Neural crest cell (in vitro differentiated cells): ENCODE results near the gene MOBP. TPM values are rescaled to one million over a fixed set of nuclear protein-coding genes. Genes with fewer than 3 reads are reported as not detected.

ENCODE experiments used
- DNase-seq: peaks from one replicate; pipeline ENCODE4 v3.0.0; 2021; ENCODE audit warnings: low read depth, mixed read lengths, low spot score
- H3K27ac Mint-ChIP-seq: one replicate; pipeline ENCODE4 v1.8.0; 2021; ENCODE audit warnings: mild to moderate bottlenecking, mixed read lengths; ENCODE audit not compliant: unreplicated experiment
- H3K27me3 Mint-ChIP-seq: 2 replicates; pipeline ENCODE4 v1.8.0; 2021; ENCODE audit warnings: low read depth, mild to moderate bottlenecking, mixed read lengths
- H3K36me3 Mint-ChIP-seq: 2 replicates; pipeline ENCODE4 v1.8.0; 2021; ENCODE audit warnings: low read depth, mild to moderate bottlenecking, mixed read lengths
- H3K4me1 Mint-ChIP-seq: 2 replicates; pipeline ENCODE4 v1.8.0; 2021; ENCODE audit warnings: mixed read lengths
- H3K4me3 Mint-ChIP-seq: one replicate; pipeline ENCODE4 v1.8.0; 2021; ENCODE audit warnings: mild to moderate bottlenecking, mixed read lengths
- H3K9me3 Mint-ChIP-seq: 2 replicates; pipeline ENCODE4 v1.8.0; 2021; ENCODE audit warnings: mixed read lengths
- CTCF ChIP-seq: fragments of 200-600 bp; sonication (generic); conservative IDR thresholded peaks from 2 replicates; pipeline ENCODE4 v1.5.0; 2021; ENCODE audit warnings: antibody characterized with exemption, mild to moderate bottlenecking
- total RNA-seq: library from RNA; stranded (reverse); gene quantifications from 2 replicates; pipeline ENCODE4 v1.2.1, GENCODE V29; 2021

Gene MOBP
- total RNA-seq, 1 donor from 2014 or later: not detected

GRCh38 chr3:39550354-39551051 lies 83.0 kb downstream of the MOBP start:
- no peak for DNase-seq
- Mint-ChIP-seq H3K27ac (no peak overlapping the region), H3K27me3 (peaks cover 13% of the 10 kb centered on the region), H3K36me3 (peaks cover 6% of the 10 kb centered on the region), H3K4me1 (no peaks in the 10 kb centered on the region), H3K4me3 (no peak overlapping the region), H3K9me3 (peaks cover 28% of the 10 kb centered on the region)
- no peak for TF ChIP-seq CTCF

Other genes starting within 250 kb of the MOBP start
- 0.26 TPM in 1 of 2 replicates, not detected in the other for gene CX3CR1, start 187.6 kb upstream of the MOBP start, total RNA-seq
- not detected in 2 replicates for gene CCR8, start 138.0 kb upstream of the MOBP start, total RNA-seq
- 26.6 and 28.4 TPM in 2 replicates for gene SLC25A38, start 84.3 kb upstream of the MOBP start, total RNA-seq
- 1,595 and 1,633 TPM in 2 replicates for gene RPSA, start 61.0 kb upstream of the MOBP start, total RNA-seq